Stimulated activated naive CD8-positive, alpha-beta T cell treated with anti-CD3 and anti-CD28 coated beads, Interleukin-15, Interleukin-2, amounts not matched to agents 100 ng/mL and 50 ng/mL, for 24 hours (primary cell): ENCODE measurements around the gene FFAR2.
A peak's percentile ranks its signal among the peaks of the same experiment; 100 is the strongest.
"Not testable (repeated sequence)": the region's sequence is repeated elsewhere in the genome, so short reads cannot be mapped to it uniquely, and the experiment has no call there.

Experiments used
- H3K27ac Mint-ChIP-seq: one replicate; pipeline ENCODE4 v1.8.0; 2021; ENCODE audit warnings: mild to moderate bottlenecking, mixed read lengths
- H3K27me3 Mint-ChIP-seq: one replicate; pipeline ENCODE4 v1.8.0; 2021; ENCODE audit warnings: mixed read lengths
- H3K36me3 Mint-ChIP-seq: one replicate; pipeline ENCODE4 v1.8.0; 2021; ENCODE audit warnings: low read depth, mixed read lengths
- H3K4me1 Mint-ChIP-seq: one replicate; pipeline ENCODE4 v1.8.0; 2021; ENCODE audit warnings: low read depth, mixed read lengths
- H3K4me3 Mint-ChIP-seq: one replicate; pipeline ENCODE4 v1.8.0; 2021; ENCODE audit warnings: mild to moderate bottlenecking, mixed read lengths
- H3K9me3 Mint-ChIP-seq: one replicate; pipeline ENCODE4 v1.8.0; 2021; ENCODE audit warnings: mixed read lengths

Gene FFAR2

DNA sequence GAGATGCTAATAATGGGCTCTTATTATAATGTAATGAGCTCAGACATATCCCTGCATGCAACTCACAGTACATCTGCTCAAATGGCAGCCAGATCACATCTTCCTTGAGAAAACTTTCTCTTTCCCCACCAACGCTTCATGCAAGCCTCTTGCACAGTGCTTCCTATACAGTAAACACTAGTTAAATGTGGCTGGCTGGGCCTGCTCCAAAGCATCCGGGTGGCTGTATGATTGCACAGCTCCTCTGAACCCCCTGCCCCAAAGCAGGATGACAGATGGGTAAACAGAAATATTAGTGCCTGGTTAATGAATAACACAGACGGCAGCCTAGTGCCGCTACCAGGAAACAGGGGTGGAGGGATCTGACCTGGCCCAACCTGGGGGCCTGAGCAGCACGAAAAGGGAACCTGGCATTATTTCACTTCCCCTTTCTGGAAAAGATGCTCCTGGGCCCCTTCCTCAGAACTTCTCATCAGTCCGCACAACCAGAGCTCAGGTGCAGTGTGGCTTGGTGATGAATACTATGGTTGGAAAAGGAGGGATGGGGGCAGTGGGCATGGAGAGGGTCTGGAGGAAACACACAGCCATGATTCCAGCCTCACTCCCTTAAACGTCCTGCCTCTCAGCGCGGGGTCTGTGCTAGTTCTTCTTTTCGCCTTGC, 10.8 kb downstream of the FFAR2 start:
- no peaks in the 10 kb centered on the region for H3K9me3 Mint-ChIP-seq
- no peaks in the 10 kb centered on the region for H3K27me3 Mint-ChIP-seq
- no peak overlapping the region for H3K27ac Mint-ChIP-seq
- no peaks in the 10 kb centered on the region for H3K36me3 Mint-ChIP-seq
- peaks cover 64% of the 10 kb centered on the region for H3K4me1 Mint-ChIP-seq
- no peak overlapping the region for H3K4me3 Mint-ChIP-seq

DNA sequence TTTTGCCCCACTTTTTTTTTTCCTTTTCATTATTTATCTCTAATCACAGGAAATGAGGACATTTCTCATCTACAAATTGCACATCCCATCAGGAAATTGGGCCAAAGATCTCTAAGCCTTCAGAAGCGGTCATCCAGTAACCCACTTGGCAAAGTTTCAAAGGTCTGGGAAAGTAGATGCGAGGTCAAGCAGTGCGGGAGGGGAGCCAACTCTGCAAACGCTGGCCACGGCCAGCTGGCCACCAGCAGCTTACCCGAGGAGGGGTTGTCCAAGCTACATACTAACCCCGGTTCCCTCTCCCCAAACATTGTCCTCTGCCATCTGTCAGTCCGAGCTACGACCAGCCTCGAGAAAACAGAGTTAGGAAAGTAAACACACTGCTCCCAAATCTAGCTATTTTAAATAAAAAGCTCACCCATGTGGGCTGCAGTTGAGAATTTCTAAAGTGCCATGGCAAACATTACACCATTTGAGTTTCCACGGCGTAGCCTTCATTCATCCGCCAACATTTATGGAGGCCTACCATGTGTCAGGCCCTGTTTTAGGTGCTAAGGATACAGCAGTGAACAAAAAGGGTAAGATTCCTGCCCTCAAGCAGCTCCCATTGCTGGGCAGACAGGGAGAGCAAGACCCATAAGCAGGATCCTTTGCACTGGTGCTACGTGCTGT, 11.5 kb downstream of the FFAR2 start:
- H3K27ac Mint-ChIP-seq, result no peak overlapping the region
- no peaks in the 10 kb centered on the region for H3K27me3 Mint-ChIP-seq
- no peaks in the 10 kb centered on the region for H3K36me3 Mint-ChIP-seq
- peaks cover 67% of the 10 kb centered on the region for H3K4me1 Mint-ChIP-seq
- no peak overlapping the region for H3K4me3 Mint-ChIP-seq
- H3K9me3 Mint-ChIP-seq, result no peaks in the 10 kb centered on the region

DNA sequence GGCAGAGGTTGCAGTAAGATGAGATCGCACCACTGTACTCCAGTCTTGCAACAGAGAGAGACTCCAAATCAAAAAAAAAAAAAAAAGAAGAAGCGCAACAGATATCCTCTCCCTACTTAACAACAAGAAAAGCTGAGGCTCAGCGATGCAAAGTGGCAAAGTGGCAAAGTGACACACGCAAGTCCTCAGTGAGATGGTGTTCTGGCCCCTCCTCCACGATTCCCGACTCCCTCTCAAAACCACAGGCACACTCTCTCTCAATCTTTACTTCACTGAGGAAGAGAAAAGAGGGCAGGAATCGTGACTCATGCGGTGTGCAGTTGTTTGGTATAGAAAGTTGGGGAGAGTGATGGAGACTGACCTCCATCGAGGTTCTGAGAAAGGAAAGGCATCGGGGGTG, 12.6 kb downstream of the FFAR2 start:
- Mint-ChIP-seq H3K36me3 (no peaks in the 10 kb centered on the region), H3K27ac (peak overlapping the region; percentile 68)

DNA sequence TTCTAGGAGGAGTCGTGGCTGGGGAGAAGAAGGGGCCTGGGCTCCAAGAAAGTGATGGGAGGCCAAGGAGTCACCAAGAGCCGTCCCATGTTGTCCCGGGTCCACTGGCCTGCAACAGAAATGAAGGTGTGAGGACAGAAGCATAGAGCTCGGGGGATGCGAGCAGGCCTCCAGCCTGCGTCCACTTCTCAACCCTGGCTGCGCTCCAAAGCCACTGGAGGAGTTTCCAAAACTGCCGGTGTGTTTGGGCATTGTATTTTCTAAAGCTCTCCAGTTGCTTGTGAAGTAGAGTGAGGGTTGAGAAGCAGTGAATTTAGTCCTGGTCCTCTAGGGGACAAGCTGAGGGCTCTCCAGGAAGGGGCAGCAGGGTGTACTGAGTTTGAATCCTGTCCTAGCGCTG, 13.0 kb downstream of the FFAR2 start:
- peaks cover 60% of the 10 kb centered on the region for H3K4me1 Mint-ChIP-seq
- H3K27ac Mint-ChIP-seq, result peak overlapping the region; percentile 68
- no peaks in the 10 kb centered on the region for H3K27me3 Mint-ChIP-seq
- H3K4me3 Mint-ChIP-seq, result no peak overlapping the region
- H3K9me3 Mint-ChIP-seq, result no peaks in the 10 kb centered on the region
- H3K36me3 Mint-ChIP-seq, result no peaks in the 10 kb centered on the region

More for the DNA sequence above, 12.6 kb downstream of the FFAR2 start:
- Mint-ChIP-seq H3K4me3 (no peak overlapping the region), H3K9me3 (no peaks in the 10 kb centered on the region), H3K4me1 (peaks cover 64% of the 10 kb centered on the region), H3K27me3 (no peaks in the 10 kb centered on the region)

DNA sequence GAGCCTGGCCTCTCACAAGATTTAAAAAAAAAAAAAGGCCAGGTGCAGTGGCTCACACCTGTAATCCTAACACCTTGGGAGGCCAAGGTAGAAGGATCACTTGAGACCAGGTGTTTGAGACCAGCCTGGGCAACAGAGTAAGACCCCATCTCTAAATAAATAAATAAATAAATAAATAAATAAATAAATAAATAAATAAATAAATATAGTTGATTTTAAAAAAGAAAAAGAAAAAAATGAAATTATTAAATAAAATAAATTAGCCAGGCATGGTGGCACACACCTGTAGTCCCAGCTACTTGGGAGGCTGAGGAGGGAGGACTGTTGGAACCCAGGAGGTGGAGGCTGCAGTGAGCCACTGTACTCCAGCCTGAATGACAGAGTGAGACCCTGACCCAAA, 13.7 kb downstream of the FFAR2 start:
- H3K9me3 Mint-ChIP-seq, H3K27ac Mint-ChIP-seq, H3K27me3 Mint-ChIP-seq, H3K4me3 Mint-ChIP-seq, H3K36me3 Mint-ChIP-seq: not testable (repeated sequence)
- peaks cover 60% of the 10 kb centered on the region for H3K4me1 Mint-ChIP-seq

DNA sequence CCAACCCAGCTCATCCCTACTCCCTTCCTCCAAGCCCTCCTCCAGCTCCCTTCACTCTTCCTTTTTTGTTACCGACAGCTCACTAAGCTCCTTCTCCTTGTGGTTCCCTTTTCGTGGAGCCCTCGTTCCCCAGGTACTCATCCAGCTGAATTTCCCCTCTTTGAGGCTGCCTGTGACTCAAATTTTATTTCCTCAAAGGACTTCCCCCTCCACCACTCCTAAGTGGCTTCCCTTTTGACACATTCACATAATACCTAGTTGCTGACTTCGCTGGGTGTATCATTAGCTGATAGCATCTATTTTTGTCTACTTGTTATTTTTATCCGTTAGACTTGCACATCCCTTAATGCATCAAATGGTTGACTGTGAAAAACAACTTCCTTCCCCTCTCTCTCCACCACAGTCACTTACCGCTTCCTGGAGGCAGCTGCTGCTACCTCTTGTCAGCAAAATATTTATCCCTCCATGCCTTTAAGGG, 14.5 kb downstream of the FFAR2 start:
- Mint-ChIP-seq H3K36me3 (no peaks in the 10 kb centered on the region), H3K4me3 (peak overlapping the region; percentile 9), H3K9me3 (no peaks in the 10 kb centered on the region), H3K27ac (peak overlapping the region; percentile 75), H3K27me3 (no peaks in the 10 kb centered on the region), H3K4me1 (peaks cover 53% of the 10 kb centered on the region)

DNA sequence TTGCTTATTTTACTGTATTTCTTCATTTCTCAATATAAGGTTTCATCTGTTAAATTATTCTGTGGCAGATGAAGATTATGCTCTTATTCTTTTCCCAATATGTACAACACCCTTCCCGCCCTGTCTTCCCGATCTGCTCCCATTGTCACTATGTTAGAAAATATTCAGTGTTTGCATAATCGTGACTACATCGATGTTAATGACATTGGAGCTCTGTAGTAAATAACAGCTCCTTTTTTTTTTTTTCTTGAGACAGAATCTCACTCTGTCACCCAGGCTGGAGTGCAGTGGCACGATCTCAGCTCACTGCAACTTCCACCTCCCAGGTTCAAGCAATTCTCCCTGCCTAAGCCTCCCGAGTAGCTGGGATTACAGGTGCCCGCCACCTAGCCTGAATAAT, 14.9 kb downstream of the FFAR2 start:
- H3K9me3 Mint-ChIP-seq, H3K27me3 Mint-ChIP-seq, H3K36me3 Mint-ChIP-seq: not testable (repeated sequence)
- Mint-ChIP-seq H3K27ac (peak overlapping the region; percentile 24), H3K4me3 (peak overlapping the region; percentile 9), H3K4me1 (peaks cover 52% of the 10 kb centered on the region)

DNA sequence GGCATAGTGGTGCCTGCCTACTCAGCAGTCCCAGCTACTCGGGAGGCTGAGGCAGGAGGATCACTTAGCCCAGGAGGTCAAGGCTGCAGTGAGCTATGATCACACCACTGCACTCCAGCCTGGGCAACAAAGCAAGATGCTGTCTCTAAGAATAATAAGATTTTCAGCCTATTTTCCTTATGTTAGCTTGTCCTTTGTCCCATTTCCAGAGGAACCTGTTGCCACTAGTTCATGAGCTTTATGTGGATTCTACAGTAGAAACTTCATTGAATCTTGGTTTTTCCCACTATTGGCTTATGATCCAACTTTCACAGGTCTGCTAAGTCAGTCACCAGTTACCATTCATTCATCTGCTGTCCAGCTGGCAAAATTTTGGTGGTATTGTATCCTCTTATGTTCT, 18.2 kb downstream of the FFAR2 start:
- Mint-ChIP-seq H3K27ac (no peak overlapping the region), H3K4me3 (no peak overlapping the region), H3K36me3 (no peaks in the 10 kb centered on the region), H3K4me1 (peaks cover 32% of the 10 kb centered on the region), H3K9me3 (no peaks in the 10 kb centered on the region), H3K27me3 (no peaks in the 10 kb centered on the region)

DNA sequence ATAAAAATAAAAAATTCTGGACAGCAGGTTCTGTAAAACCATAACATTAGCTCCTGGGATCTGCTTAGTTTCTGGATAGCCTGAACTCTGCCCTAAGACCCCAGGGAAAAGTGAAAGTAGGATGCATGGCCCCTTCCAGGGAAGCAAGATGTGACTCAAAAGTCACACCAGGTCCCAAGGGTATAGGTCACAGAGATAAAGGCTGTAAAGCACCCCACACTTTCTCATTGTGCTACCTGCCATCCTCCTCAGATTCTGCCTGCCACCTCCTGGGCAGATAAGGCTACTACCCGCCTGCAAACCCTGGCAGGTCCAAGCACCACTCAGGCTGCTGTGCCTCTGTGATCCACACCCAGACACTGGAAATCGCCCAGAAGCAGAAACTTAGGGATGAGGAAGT, 20.6 kb downstream of the FFAR2 start:
- H3K27ac Mint-ChIP-seq, result no peak overlapping the region
- no peak overlapping the region for H3K4me3 Mint-ChIP-seq
- H3K36me3 Mint-ChIP-seq, result no peaks in the 10 kb centered on the region
- H3K4me1 Mint-ChIP-seq, result peaks cover 13% of the 10 kb centered on the region
- no peaks in the 10 kb centered on the region for H3K9me3 Mint-ChIP-seq
- H3K27me3 Mint-ChIP-seq, result no peaks in the 10 kb centered on the region

DNA sequence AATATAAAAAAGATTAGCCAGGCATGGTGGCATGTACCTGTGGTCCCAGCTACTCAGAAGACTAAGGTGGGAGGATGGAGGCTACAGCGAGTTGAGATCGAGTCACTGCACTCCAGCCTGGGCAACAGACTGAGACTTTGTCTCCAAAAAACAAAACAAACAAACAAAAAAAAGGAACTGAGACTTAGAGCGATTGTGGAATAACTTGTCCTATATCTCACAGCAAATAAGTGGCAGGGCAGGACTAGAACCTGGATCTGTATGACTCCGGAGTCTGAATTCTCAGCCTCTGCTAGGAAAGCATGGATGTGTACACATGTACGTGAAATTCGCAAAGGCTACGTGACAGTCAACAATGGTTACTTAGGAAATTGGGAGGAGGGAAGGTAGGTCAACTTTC, 22.1 kb downstream of the FFAR2 start:
- H3K9me3 Mint-ChIP-seq, result no peaks in the 10 kb centered on the region
- H3K27me3 Mint-ChIP-seq, result no peaks in the 10 kb centered on the region
- H3K36me3 Mint-ChIP-seq, result no peaks in the 10 kb centered on the region
- H3K27ac Mint-ChIP-seq, result no peak overlapping the region
- H3K4me3 Mint-ChIP-seq, result no peak overlapping the region
- H3K4me1 Mint-ChIP-seq, result peaks cover 8% of the 10 kb centered on the region

DNA sequence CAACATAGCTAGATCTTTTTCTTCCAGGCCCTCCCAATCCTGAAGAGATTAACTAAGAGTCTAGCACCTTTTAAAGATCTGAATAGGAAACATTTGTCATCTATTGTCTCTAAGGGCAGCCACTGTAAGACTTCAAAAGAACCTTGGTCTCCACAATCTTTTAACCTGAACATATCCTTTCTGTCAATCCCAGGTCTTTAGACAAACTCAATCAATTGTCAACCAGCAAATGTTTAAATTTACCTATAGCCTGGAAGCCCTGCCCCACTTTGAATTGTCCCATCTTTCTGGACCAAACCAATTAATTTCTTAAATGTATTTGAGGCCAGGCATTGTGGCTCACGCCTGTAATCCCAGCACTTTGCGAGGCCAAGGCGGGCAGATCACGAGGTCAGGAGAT, 23.0 kb downstream of the FFAR2 start:
- H3K4me3 Mint-ChIP-seq, H3K9me3 Mint-ChIP-seq, H3K27me3 Mint-ChIP-seq, H3K27ac Mint-ChIP-seq, H3K4me1 Mint-ChIP-seq, H3K36me3 Mint-ChIP-seq: not testable (repeated sequence)

DNA sequence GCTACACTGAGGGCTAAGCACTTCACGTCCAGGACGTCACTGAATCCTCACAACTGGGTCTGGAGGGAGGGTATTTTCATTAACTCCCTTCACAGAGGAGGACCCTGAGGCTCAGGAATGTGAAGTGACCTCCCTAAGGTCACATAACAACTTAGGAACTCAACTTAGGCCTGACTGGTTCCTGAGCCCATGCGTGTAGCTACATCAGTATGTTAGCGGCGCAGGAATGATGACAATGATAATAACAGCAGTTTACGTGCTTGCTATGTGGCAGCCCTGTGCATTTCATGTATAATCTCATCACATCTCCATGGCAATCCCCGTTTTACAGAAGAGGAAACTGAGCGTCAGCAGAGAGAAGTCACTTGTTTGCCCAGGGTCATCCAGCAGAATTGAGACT, 23.9 kb downstream of the FFAR2 start:
- Mint-ChIP-seq H3K4me3 (no peak overlapping the region), H3K27ac (no peak overlapping the region), H3K36me3 (no peaks in the 10 kb centered on the region), H3K9me3 (no peaks in the 10 kb centered on the region), H3K27me3 (no peaks in the 10 kb centered on the region), H3K4me1 (peaks cover 8% of the 10 kb centered on the region)

DNA sequence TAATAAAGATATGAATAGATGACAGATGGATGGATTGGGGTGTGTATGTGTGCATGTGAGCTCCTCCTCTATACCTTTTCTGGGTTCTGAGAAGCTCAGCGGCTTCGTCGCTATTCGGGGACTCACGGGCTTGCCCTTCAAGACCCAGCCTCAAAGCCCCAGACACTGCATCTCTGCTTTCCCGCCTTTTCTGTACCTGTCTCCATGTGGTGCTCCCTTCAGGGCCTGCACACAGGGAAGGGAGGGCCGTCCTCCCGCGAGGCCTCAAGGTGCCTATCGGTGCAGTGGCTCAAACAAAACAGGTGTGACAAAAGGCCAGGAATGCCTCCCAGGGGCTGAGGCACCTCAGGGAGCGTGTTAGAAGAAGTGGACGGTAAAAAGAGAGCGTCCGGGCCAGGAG, 26.0 kb downstream of the FFAR2 start:
- Mint-ChIP-seq H3K4me3 (no peak overlapping the region), H3K27me3 (no peaks in the 10 kb centered on the region), H3K4me1 (no peaks in the 10 kb centered on the region), H3K27ac (no peak overlapping the region), H3K9me3 (no peaks in the 10 kb centered on the region), H3K36me3 (no peaks in the 10 kb centered on the region)

DNA sequence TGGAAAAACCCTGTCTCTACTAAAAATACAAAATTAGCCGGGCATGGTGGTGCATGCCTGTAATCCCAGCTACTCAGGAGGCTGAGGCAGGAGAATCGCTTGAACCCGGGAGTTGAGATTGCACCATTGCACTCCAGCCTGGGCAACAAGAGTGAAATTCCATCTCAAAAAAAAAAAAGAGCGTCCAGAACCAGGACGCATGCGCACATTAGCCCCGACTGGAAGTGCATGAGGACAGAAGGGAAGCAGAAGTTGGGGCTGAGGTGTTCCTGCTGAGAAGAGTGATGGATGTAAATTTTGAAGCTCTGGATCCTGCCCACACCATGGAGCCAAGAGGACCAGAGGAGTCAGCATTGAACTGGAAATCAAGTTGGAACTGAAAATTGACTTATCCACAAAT, 26.5 kb downstream of the FFAR2 start:
- H3K9me3 Mint-ChIP-seq, H3K4me3 Mint-ChIP-seq, H3K27ac Mint-ChIP-seq, H3K27me3 Mint-ChIP-seq, H3K36me3 Mint-ChIP-seq, H3K4me1 Mint-ChIP-seq: not testable (repeated sequence)

DNA sequence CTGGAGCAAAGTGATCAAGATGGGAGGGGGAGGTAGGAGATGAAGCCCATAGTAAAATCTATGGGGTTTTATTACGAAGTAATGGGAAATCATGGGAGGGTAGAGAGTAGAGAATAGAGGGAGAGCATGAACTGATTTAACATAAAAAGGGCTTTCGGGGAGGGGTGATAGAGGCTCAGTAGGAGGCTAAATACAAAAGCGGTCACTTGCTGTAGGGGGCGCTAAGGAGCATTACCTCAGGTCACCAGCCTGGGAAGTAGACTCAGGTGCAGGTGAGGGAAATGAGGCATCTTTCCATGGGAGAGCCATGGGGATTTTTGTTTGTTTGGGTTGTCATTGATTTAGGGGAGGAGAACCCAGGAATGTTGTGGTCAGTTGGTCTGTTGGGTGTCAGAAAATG, 28.1 kb downstream of the FFAR2 start:
- Mint-ChIP-seq H3K4me1 (no peaks in the 10 kb centered on the region), H3K27ac (no peak overlapping the region), H3K4me3 (no peak overlapping the region), H3K27me3 (peaks cover 4% of the 10 kb centered on the region), H3K9me3 (no peaks in the 10 kb centered on the region), H3K36me3 (no peaks in the 10 kb centered on the region)
